H1 (cell line): ENCODE data around the gene SIN3B. TPM values are rescaled to one million over a fixed set of nuclear protein-coding genes. Genes with fewer than 3 reads are reported as not detected.

Source experiments
- ASH2L ChIP-seq: fragments of 200-600, 300-600 bp; sonication (generic); IDR thresholded peaks from one replicate; pipeline ENCODE4 v1.7.1; 2017; ENCODE audit warnings: low read length
- FOSL1 ChIP-seq: IDR thresholded peaks from 2 replicates; pipeline ENCODE4 v1.6.1; 2011; ENCODE audit warnings: mild to moderate bottlenecking, low read depth, low read length, moderate library complexity; ENCODE audit not compliant: insufficient read depth
- TBP ChIP-seq: IDR thresholded peaks from 2 replicates; pipeline ENCODE4 v1.6.1; 2011; ENCODE audit warnings: low read depth, low read length, improper control_type of control experiment
- TEAD4 ChIP-seq: IDR thresholded peaks from 2 replicates; pipeline ENCODE4 v1.6.1; 2012; ENCODE audit warnings: low read depth, low read length, inconsistent platforms, mixed read lengths
- ZNF274 ChIP-seq: IDR thresholded peaks from 2 replicates; pipeline ENCODE4 v1.7.0; 2012; ENCODE audit warnings: low read length, borderline replicate concordance; ENCODE audit errors: extremely low read depth
- polyA plus RNA-seq, 7 experiments: library from polyadenylated mRNA; depleted of rRNA in 3 of 7; stranded (reverse) in 5 of 7; unstranded in 2 of 7; fragments of >200 nt in 5 of 7; fragments of 200-250 nt in 2 of 7; gene quantifications; 1 replicate in 5 of 7; 2 replicates in 1 of 7; 4 replicates in 1 of 7; pipeline versions ENCODE4 v1.2.1 to v1.2.3, GENCODE V29; 2011 to 2013; ENCODE audit warnings: missing spikeins in 2 of 7, mixed read lengths in 2 of 7
- total RNA-seq: library from RNA; stranded (reverse); fragmentation: NEBNext Ultra II Directional; extraction: Animal tissue kit (Norgen Biotek cat#: 25700); gene quantifications from 2 replicates; pipeline ENCODE4 v1.2.1, GENCODE V29; 2021
- TF ChIP-seq, protein P1 (sequence below): fragments of 300-600 bp; sonication (generic); IDR thresholded peaks from 2 replicates; pipeline ENCODE4 v1.7.1; 2012; ENCODE audit warnings: low read length, moderate library complexity, mild to moderate bottlenecking, inconsistent platforms; ENCODE audit not compliant: insufficient replicate concordance

SIN3B gene
- total and polyA plus RNA-seq, 2 of the 8 experiments (the other 6 are each of a cell fraction or from before 2014, with no cell fraction given): 29.5 to 71.1 TPM

DNA sequence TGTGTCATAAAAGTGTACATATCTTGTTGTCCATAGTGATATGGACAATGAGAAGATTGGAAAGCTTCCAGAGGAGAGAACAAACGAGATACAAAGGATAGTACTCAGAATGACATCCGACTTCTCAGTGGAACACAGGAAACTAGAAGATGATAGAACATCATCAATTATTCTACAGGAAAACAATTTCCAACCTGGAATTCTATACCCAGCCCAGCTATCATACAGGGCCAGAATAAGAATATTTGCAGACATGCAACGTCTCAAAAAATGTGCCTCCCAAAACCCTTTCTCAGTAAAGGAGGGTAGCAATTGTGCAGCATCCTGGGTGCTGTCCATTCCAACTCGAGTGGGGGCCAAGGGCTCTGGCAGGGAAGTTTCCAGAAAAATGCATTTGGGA is 83.6 kb downstream of the SIN3B start (continued):
- TF ChIP-seq, protein P1, sequence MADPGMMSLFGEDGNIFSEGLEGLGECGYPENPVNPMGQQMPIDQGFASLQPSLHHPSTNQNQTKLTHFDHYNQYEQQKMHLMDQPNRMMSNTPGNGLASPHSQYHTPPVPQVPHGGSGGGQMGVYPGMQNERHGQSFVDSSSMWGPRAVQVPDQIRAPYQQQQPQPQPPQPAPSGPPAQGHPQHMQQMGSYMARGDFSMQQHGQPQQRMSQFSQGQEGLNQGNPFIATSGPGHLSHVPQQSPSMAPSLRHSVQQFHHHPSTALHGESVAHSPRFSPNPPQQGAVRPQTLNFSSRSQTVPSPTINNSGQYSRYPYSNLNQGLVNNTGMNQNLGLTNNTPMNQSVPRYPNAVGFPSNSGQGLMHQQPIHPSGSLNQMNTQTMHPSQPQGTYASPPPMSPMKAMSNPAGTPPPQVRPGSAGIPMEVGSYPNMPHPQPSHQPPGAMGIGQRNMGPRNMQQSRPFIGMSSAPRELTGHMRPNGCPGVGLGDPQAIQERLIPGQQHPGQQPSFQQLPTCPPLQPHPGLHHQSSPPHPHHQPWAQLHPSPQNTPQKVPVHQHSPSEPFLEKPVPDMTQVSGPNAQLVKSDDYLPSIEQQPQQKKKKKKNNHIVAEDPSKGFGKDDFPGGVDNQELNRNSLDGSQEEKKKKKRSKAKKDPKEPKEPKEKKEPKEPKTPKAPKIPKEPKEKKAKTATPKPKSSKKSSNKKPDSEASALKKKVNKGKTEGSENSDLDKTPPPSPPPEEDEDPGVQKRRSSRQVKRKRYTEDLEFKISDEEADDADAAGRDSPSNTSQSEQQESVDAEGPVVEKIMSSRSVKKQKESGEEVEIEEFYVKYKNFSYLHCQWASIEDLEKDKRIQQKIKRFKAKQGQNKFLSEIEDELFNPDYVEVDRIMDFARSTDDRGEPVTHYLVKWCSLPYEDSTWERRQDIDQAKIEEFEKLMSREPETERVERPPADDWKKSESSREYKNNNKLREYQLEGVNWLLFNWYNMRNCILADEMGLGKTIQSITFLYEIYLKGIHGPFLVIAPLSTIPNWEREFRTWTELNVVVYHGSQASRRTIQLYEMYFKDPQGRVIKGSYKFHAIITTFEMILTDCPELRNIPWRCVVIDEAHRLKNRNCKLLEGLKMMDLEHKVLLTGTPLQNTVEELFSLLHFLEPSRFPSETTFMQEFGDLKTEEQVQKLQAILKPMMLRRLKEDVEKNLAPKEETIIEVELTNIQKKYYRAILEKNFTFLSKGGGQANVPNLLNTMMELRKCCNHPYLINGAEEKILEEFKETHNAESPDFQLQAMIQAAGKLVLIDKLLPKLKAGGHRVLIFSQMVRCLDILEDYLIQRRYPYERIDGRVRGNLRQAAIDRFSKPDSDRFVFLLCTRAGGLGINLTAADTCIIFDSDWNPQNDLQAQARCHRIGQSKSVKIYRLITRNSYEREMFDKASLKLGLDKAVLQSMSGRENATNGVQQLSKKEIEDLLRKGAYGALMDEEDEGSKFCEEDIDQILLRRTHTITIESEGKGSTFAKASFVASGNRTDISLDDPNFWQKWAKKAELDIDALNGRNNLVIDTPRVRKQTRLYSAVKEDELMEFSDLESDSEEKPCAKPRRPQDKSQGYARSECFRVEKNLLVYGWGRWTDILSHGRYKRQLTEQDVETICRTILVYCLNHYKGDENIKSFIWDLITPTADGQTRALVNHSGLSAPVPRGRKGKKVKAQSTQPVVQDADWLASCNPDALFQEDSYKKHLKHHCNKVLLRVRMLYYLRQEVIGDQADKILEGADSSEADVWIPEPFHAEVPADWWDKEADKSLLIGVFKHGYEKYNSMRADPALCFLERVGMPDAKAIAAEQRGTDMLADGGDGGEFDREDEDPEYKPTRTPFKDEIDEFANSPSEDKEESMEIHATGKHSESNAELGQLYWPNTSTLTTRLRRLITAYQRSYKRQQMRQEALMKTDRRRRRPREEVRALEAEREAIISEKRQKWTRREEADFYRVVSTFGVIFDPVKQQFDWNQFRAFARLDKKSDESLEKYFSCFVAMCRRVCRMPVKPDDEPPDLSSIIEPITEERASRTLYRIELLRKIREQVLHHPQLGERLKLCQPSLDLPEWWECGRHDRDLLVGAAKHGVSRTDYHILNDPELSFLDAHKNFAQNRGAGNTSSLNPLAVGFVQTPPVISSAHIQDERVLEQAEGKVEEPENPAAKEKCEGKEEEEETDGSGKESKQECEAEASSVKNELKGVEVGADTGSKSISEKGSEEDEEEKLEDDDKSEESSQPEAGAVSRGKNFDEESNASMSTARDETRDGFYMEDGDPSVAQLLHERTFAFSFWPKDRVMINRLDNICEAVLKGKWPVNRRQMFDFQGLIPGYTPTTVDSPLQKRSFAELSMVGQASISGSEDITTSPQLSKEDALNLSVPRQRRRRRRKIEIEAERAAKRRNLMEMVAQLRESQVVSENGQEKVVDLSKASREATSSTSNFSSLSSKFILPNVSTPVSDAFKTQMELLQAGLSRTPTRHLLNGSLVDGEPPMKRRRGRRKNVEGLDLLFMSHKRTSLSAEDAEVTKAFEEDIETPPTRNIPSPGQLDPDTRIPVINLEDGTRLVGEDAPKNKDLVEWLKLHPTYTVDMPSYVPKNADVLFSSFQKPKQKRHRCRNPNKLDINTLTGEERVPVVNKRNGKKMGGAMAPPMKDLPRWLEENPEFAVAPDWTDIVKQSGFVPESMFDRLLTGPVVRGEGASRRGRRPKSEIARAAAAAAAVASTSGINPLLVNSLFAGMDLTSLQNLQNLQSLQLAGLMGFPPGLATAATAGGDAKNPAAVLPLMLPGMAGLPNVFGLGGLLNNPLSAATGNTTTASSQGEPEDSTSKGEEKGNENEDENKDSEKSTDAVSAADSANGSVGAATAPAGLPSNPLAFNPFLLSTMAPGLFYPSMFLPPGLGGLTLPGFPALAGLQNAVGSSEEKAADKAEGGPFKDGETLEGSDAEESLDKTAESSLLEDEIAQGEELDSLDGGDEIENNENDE: no peak
- TF ChIP-seq ASH2L (no peak), ZNF274 (no peak), TBP (no peak), FOSL1 (no peak), TEAD4 (no peak)
